ENCODE results near the gene BABAM2. TPM values are rescaled to one million over a fixed set of nuclear protein-coding genes. Genes with fewer than 3 reads are reported as not detected.
"Not testable (repeated sequence)": the region's sequence is repeated elsewhere in the genome, so short reads cannot be mapped to it uniquely, and the experiment has no call there.

BABAM2 gene
- total RNA-seq, 3 donors from 2014 or later: 34.8 to 42.4 (median 41.3) TPM

GRCh38 chr2:28103611-28104010 is 213.1 kb downstream of the BABAM2 start:
- no peaks in the 10 kb centered on the region for H3K9me3 ChIP-seq
- H3K36me3 ChIP-seq (ENCODE audit: low read depth): no peaks in the 10 kb centered on the region
- intact Hi-C loops (cut with DNase I, micrococcal nuclease): no loop called here
- TF ChIP-seq CTCF (IDR thresholded peaks at IDR 0.05): no peak
- no peak for ATAC-seq
- no peak for DNase-seq
- H3K4me1 ChIP-seq (ENCODE audit: low read depth): no peaks in the 10 kb centered on the region
- H3K4me3 ChIP-seq: no peak overlapping the region

DNA sequence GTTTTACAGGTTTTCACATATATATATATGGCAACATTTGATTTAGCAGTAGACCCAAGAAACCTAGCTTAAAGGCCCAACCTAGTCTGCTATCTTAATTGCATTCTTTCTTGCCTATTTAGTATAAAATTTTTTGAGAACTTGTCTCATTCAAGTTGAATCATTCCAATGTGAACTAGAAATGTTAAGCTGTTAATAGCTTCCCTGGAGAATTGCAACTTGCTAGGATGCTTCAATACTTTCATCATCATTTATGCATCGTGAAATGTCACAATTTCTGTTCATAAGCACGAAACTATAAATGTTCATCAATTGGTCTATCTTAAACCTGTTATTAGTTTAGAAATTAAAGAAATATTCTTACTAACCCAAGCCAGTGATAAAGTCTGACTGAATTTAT is 217.6 kb downstream of the BABAM2 start:
- intact Hi-C loops (cut with DNase I, micrococcal nuclease): no loop called here
- no peaks in the 10 kb centered on the region for H3K36me3 ChIP-seq (ENCODE audit: low read depth)
- no peak for TF ChIP-seq CTCF (IDR thresholded peaks at IDR 0.05)
- ATAC-seq (no peak), DNase-seq (no peak)
- H3K9me3 ChIP-seq: no peaks in the 10 kb centered on the region
- H3K4me1 ChIP-seq (ENCODE audit: low read depth): no peaks in the 10 kb centered on the region
- H3K4me3 ChIP-seq: no peak overlapping the region

GRCh38 chr2:28113771-28114170 is 223.2 kb downstream of the BABAM2 start:
- H3K9me3 ChIP-seq; H3K4me1 ChIP-seq (ENCODE audit: low read depth); ATAC-seq; DNase-seq; intact Hi-C loops (cut with DNase I, micrococcal nuclease); H3K4me3 ChIP-seq; H3K36me3 ChIP-seq (ENCODE audit: low read depth): not testable (repeated sequence)

GRCh38 chr2:28117104-28117596 is 226.6 kb downstream of the BABAM2 start:
- intact Hi-C loops (cut with DNase I, micrococcal nuclease): no loop called here

GRCh38 chr2:28119631-28120030 is 229.1 kb downstream of the BABAM2 start:
- Histone ChIP-seq H3K4me3 (no peak overlapping the region), H3K9me3 (no peaks in the 10 kb centered on the region), H3K4me1 (ENCODE audit: low read depth) (no peaks in the 10 kb centered on the region), H3K36me3 (ENCODE audit: low read depth) (no peaks in the 10 kb centered on the region)
- ATAC-seq (no peak), DNase-seq (no peak)
- no peak for TF ChIP-seq CTCF (IDR thresholded peaks at IDR 0.05)
- intact Hi-C loops (cut with DNase I, micrococcal nuclease): no loop called here

More at GRCh38 chr2:28117104-28117596, 226.6 kb downstream of the BABAM2 start:
- ATAC-seq: peak; percentile 73
- no peak for DNase-seq
- H3K9me3 ChIP-seq: no peaks in the 10 kb centered on the region
- no peak for TF ChIP-seq CTCF (IDR thresholded peaks at IDR 0.05)
- no peak overlapping the region for H3K4me3 ChIP-seq
- H3K4me1 ChIP-seq (ENCODE audit: low read depth): no peaks in the 10 kb centered on the region
- H3K36me3 ChIP-seq (ENCODE audit: low read depth): no peaks in the 10 kb centered on the region

- no peaks in the 10 kb centered on the region for H3K4me1 ChIP-seq (ENCODE audit: low read depth)
- intact Hi-C loops (cut with DNase I, micrococcal nuclease): no loop called here
- DNase-seq (no peak), ATAC-seq (no peak)
- no peak overlapping the region for H3K4me3 ChIP-seq
- H3K9me3 ChIP-seq: no peaks in the 10 kb centered on the region
- no peak for TF ChIP-seq CTCF (IDR thresholded peaks at IDR 0.05)
- H3K36me3 ChIP-seq (ENCODE audit: low read depth): no peaks in the 10 kb centered on the region
Measured at GRCh38 chr2:28128281-28128950, 237.9 kb downstream of the BABAM2 start.

Data from mucosa of descending colon (tissue), 3 donors.